ENCODE results near the gene PLIN4.

Gene PLIN4

DNA sequence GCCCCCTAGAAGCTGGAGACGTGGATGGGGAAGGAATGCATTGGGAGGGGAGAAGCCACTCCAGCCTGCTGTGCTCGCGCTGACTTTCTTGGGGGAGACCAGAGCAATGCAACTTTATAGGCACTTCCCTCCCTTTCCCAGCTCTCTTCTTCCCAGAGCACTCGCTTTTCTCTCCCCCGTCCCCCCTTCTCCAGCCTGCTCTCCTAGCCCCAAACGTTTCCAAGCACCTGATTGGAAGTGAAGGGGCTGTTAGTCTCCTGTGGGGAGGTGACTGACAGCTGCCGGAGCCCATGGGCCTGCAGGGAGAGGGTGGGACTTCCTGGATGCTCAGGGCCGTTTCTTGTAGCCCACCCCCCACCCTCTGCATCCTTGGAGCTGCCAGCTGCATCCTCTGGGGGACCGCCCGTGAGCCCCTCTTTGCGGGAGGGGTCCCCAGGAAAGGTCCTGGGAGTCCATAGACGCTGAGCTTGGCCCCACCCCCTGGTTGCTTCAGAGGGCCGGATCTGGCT lies 43.7 kb downstream of the PLIN4 start:
- DNase-seq (ENCODE audit: low read depth): peak; percentile 83
- H3K4me3 ChIP-seq (ENCODE audit: low read length): peak overlapping the region; percentile 87
- peak overlapping the region; percentile 93 for H3K9ac ChIP-seq (ENCODE audit: low read length)
- peaks cover 15% of the 10 kb centered on the region for H3K4me1 ChIP-seq (ENCODE audit: control insufficient read depth, insufficient read depth, low read length)
- H3K27me3 ChIP-seq (replicated peaks; ENCODE audit: control insufficient read depth, insufficient read depth, low read length): no peaks in the 10 kb centered on the region
- H3K36me3 ChIP-seq (ENCODE audit: control insufficient read depth, insufficient read depth, low read length, severe bottlenecking): peaks cover 31% of the 10 kb centered on the region
- no peaks in the 10 kb centered on the region for H3K9me3 ChIP-seq (ENCODE audit: control insufficient read depth, low read length)

GRCh38 chr19:4473763-4474513 lies 44.3 kb downstream of the PLIN4 start:
- H3K4me3 ChIP-seq (ENCODE audit: low read length): peak overlapping the region; percentile 87
- H3K27me3 ChIP-seq (replicated peaks; ENCODE audit: control insufficient read depth, insufficient read depth, low read length): no peaks in the 10 kb centered on the region
- no peaks in the 10 kb centered on the region for H3K9me3 ChIP-seq (ENCODE audit: control insufficient read depth, low read length)
- peaks cover 28% of the 10 kb centered on the region for H3K36me3 ChIP-seq (ENCODE audit: control insufficient read depth, insufficient read depth, low read length, severe bottlenecking)
- H3K9ac ChIP-seq (ENCODE audit: low read length): peak overlapping the region; percentile 93
- peaks cover 15% of the 10 kb centered on the region for H3K4me1 ChIP-seq (ENCODE audit: control insufficient read depth, insufficient read depth, low read length)
- DNase-seq (ENCODE audit: low read depth): peak; percentile 57

- Histone ChIP-seq H3K9ac (ENCODE audit: low read length) (peak overlapping the region; percentile 93), H3K4me1 (ENCODE audit: control insufficient read depth, insufficient read depth, low read length) (peaks cover 15% of the 10 kb centered on the region), H3K4me3 (ENCODE audit: low read length) (peak overlapping the region; percentile 87), H3K27me3 (replicated peaks; ENCODE audit: control insufficient read depth, insufficient read depth, low read length) (no peaks in the 10 kb centered on the region), H3K36me3 (ENCODE audit: control insufficient read depth, insufficient read depth, low read length, severe bottlenecking) (peaks cover 22% of the 10 kb centered on the region), H3K9me3 (ENCODE audit: control insufficient read depth, low read length) (no peaks in the 10 kb centered on the region)
- DNase-seq (ENCODE audit: low read depth): no peak
Observed at GRCh38 chr19:4473011-4473762, 45.1 kb downstream of the PLIN4 start.

- H3K36me3 ChIP-seq (ENCODE audit: control insufficient read depth, insufficient read depth, low read length, severe bottlenecking): peaks cover 19% of the 10 kb centered on the region
- peak within 1 kb of the TSS; percentile 93 for H3K9ac ChIP-seq (ENCODE audit: low read length)
- H3K27me3 ChIP-seq (replicated peaks; ENCODE audit: control insufficient read depth, insufficient read depth, low read length): no peaks in the 10 kb centered on the region
- H3K4me3 ChIP-seq (ENCODE audit: low read length): peak within 1 kb of the TSS; percentile 88
- no peaks in the 10 kb centered on the region for H3K9me3 ChIP-seq (ENCODE audit: control insufficient read depth, low read length)
- peaks cover 15% of the 10 kb centered on the region for H3K4me1 ChIP-seq (ENCODE audit: control insufficient read depth, insufficient read depth, low read length)
- DNase-seq (ENCODE audit: low read depth): no peak
Observed at GRCh38 chr19:4472174-4472974, 45.9 kb downstream of the PLIN4 start, which contains the start of gene HDGFL2. Gene HDGFL2, plus strand, starts transcription at chr19:4472297. Its CDS starts 54 bp downstream, at chr19:4472351.

DNA sequence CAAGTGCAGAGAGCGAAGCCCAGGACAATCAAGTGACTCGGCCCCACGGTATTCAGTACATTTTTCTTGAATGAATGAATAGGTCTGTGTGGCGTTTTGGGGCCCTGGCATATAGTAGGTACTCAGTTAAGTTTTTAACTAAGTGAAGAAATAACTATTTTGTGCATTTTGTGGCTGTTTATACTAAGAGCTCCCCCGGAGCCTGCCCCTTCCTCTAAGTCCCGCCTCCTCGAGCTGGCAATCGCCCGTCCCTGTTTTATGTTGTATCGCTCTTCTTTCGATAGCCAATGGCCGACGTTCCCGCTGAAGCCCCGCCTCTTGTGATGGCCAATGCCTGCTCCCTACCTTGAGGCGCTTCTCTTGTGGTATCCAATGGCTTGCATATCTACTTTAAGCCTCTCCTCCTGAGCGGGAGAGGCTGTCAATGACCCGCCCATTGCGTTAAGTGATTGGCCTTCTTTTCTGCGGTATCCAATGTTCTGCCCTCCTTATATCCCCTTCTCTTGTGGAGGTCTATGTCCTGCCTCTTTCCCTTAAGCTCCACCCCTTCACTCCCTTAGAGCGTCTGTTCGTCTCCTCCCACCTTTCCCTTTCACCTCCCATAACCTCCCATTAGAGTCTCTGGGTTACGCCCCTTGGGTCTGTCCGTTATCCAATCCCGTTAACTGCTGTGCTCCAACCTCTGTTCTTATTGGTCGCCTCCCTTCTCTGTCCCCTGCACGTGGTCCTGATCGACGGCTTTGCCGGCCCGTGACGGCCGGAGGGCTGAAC lies 46.7 kb downstream of the PLIN4 start:
- Histone ChIP-seq H3K36me3 (ENCODE audit: control insufficient read depth, insufficient read depth, low read length, severe bottlenecking) (peaks cover 11% of the 10 kb centered on the region), H3K4me1 (ENCODE audit: control insufficient read depth, insufficient read depth, low read length) (peaks cover 15% of the 10 kb centered on the region), H3K9me3 (ENCODE audit: control insufficient read depth, low read length) (no peaks in the 10 kb centered on the region), H3K9ac (ENCODE audit: low read length) (peak overlapping the region; percentile 92), H3K27me3 (replicated peaks; ENCODE audit: control insufficient read depth, insufficient read depth, low read length) (no peaks in the 10 kb centered on the region), H3K4me3 (ENCODE audit: low read length) (peak overlapping the region; percentile 88)
- peak; percentile 100 for DNase-seq (ENCODE audit: low read depth)

- Histone ChIP-seq H3K4me3 (ENCODE audit: low read length) (no peak overlapping the region), H3K36me3 (ENCODE audit: control insufficient read depth, insufficient read depth, low read length, severe bottlenecking) (no peaks in the 10 kb centered on the region), H3K27me3 (replicated peaks; ENCODE audit: control insufficient read depth, insufficient read depth, low read length) (no peaks in the 10 kb centered on the region), H3K9me3 (ENCODE audit: control insufficient read depth, low read length) (no peaks in the 10 kb centered on the region), H3K4me1 (ENCODE audit: control insufficient read depth, insufficient read depth, low read length) (peaks cover 4% of the 10 kb centered on the region), H3K9ac (ENCODE audit: low read length) (no peak overlapping the region)
- DNase-seq (ENCODE audit: low read depth): no peak
Observed at GRCh38 chr19:4467835-4468234, 50.5 kb downstream of the PLIN4 start.

- Histone ChIP-seq H3K36me3 (ENCODE audit: control insufficient read depth, insufficient read depth, low read length, severe bottlenecking) (no peaks in the 10 kb centered on the region), H3K9me3 (ENCODE audit: control insufficient read depth, low read length) (no peaks in the 10 kb centered on the region), H3K27me3 (replicated peaks; ENCODE audit: control insufficient read depth, insufficient read depth, low read length) (no peaks in the 10 kb centered on the region), H3K9ac (ENCODE audit: low read length) (no peak overlapping the region), H3K4me1 (ENCODE audit: control insufficient read depth, insufficient read depth, low read length) (no peaks in the 10 kb centered on the region), H3K4me3 (ENCODE audit: low read length) (no peak overlapping the region)
- DNase-seq (ENCODE audit: low read depth): no peak
Observed at GRCh38 chr19:4464815-4465581, 53.3 kb downstream of the PLIN4 start.

GRCh38 chr19:4457654-4458395 lies 60.5 kb downstream of the PLIN4 start, which contains the start of gene UBXN6:
Gene UBXN6, minus strand, starts transcription at chr19:4457794. Its CDS starts 97 bp downstream, at chr19:4457697.
- DNase-seq (ENCODE audit: low read depth): peak; percentile 99
- no peaks in the 10 kb centered on the region for H3K27me3 ChIP-seq (replicated peaks; ENCODE audit: control insufficient read depth, insufficient read depth, low read length)
- peak within 1 kb of the TSS; percentile 99 for H3K4me3 ChIP-seq (ENCODE audit: low read length)
- peak within 1 kb of the TSS; percentile 99 for H3K9ac ChIP-seq (ENCODE audit: low read length)
- peaks cover 33% of the 10 kb centered on the region for H3K4me1 ChIP-seq (ENCODE audit: control insufficient read depth, insufficient read depth, low read length)
- peaks cover 9% of the 10 kb centered on the region for H3K36me3 ChIP-seq (ENCODE audit: control insufficient read depth, insufficient read depth, low read length, severe bottlenecking)
- no peaks in the 10 kb centered on the region for H3K9me3 ChIP-seq (ENCODE audit: control insufficient read depth, low read length)

DNA sequence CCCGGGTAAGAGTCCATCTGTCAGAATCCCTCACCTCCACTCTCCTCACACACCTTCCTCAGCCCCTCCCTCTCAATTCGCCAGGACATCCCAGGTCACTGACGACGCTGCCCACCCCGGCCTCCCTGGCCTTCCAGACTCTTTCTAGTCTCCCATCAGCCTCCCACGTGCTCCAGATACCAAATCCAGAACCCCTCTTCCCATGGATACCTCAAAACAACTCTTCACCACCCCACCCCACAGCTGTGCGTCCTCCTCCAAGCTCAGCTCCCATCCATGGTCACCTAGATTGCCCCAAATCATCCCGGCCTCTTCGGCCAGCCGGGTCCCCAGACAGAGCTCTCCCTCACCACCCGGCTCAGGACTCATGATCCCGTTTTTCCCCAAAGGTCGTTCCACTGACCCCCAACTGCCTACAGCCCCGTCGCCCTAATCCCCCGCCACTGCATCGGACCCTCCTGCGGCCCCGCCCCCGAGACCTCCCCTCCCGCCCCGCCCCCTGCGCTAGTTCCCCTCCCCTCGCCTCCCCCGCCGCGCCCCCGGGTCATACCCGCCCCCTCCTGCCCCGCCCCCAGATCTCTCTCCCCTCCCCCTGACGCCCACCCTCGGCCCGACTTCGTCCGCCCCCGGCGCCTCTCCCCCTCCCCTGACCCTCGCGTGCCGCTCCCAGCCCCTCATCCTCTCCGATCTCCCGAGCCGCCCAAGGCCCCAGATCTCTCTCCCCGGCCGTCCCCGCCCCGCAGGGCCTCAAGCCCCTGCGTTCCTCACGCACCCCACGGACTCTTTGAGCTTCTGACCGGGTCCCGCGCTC lies 61.2 kb downstream of the PLIN4 start:
- no peaks in the 10 kb centered on the region for H3K27me3 ChIP-seq (replicated peaks; ENCODE audit: control insufficient read depth, insufficient read depth, low read length)
- H3K4me3 ChIP-seq (ENCODE audit: low read length): peak overlapping the region; percentile 99
- peaks cover 17% of the 10 kb centered on the region for H3K36me3 ChIP-seq (ENCODE audit: control insufficient read depth, insufficient read depth, low read length, severe bottlenecking)
- peak; percentile 85 for DNase-seq (ENCODE audit: low read depth)
- peak overlapping the region; percentile 99 for H3K9ac ChIP-seq (ENCODE audit: low read length)
- H3K9me3 ChIP-seq (ENCODE audit: control insufficient read depth, low read length): no peaks in the 10 kb centered on the region
- peaks cover 33% of the 10 kb centered on the region for H3K4me1 ChIP-seq (ENCODE audit: control insufficient read depth, insufficient read depth, low read length)
